CD4-positive, alpha-beta T cell treated with Interleukin-15 for 4 hours (primary cell): Measurements from ENCODE around the gene CFAP97D2.
A peak's percentile ranks its signal among the peaks of the same experiment; 100 is the strongest.
"Not testable (repeated sequence)": the region's sequence is repeated elsewhere in the genome, so short reads cannot be mapped to it uniquely, and the experiment has no call there.

Experiments
- DNase-seq: peaks from one replicate; pipeline ENCODE4 v3.0.0-alpha.2; 2020; ENCODE audit warnings: low spot score

The CFAP97D2 gene

DNA sequence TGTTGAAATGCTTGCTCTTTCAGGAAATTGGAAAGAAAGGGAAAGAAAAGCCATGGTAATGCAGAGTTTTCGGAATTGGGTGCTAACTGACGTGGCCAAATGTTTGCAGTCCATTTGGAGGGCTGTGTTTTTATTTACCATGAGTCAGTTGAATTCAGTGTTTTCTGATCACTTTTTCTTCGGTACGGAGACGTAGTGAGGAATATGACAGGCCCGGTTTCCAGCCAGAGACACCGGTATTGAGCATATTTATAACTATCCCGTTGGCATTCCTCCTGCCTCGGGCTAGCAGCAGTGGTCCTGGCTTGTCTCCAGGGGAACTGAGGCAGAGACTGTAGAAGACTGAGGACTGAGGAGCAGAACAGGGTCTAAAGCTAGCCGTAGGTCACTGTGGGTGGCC lies 56.6 kb downstream of the CFAP97D2 start:
- DNase-seq: no peak

- DNase-seq: no peak
These were observed 57.2 kb downstream of the CFAP97D2 start for GRCh38 chr13:114236227-114236626.

DNA sequence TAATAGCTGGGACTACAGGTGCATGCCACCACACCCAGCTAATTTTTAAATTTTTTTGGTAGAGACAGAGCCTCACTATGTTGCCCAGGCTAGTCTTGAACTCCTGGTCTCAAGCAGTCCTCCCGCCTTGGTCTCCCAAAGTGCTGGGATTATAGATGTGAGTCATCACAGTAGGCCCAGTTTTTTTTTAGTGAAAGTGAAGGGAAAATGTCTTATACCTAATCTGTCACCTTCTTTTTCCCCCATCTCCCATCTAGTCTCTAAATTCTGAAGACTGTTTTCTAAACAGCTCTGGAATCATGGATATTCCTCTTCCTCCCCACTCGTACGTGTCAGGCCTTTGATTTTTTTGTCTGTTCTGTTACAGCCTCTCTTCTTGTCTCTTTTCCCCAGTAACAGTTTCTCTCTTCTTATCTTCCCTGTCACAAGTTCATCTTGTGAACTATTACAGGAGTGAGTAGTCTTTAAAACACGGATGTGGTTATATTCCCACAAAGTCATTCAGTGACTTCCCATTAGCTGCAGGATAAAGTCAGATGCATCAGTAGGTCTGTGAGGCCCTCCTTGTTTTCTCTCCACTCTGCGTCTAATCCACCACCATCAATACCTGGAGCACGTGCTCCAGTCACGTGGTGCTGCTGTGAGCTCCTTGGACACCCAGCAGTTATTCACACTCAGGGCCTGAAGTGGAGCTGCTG lies 58.5 kb downstream of the CFAP97D2 start:
- no peak for DNase-seq

DNA sequence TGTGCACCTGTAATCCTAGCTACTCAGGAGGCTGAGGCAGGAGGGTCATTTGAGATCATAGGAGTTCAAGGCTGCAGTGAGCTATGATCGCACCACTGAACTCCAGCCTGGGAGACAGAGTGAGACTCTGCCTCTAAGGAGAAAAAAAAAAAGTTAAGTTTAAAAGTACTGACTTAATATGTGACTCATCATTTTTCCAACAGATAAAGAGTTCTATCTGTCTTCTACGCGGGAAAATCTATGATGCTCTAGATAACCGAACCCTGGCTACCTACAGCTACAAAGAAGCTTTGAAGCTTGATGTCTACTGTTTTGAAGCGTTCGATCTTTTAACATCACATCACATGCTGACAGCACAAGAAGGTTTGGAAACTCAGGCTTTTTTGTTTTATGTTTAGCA lies 62.9 kb downstream of the CFAP97D2 start:
- no peak for DNase-seq

DNA sequence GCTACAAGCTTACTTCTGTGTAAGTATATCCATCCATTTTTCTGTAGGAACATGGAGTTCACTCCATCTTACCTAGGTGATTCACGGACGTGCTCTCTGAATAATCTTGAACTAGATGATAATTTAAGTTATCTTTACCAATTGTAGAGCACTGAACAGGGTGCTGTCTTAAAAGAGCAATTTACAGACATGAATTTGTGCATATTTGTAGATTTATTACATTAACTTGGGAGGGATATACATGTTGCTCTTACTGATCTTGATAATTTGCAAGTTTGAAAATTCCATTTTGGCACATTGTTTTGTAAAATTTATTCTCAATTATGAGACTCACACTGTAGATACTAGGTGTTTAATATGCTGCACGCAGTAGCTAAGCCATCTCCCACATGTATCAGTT lies 64.9 kb downstream of the CFAP97D2 start:
- no peak for DNase-seq

GRCh38 chr13:114244637-114245036 lies 65.6 kb downstream of the CFAP97D2 start:
- no peak for DNase-seq

GRCh38 chr13:114248011-114248410 lies 69.0 kb downstream of the CFAP97D2 start:
- DNase-seq: no peak

GRCh38 chr13:114249077-114249476 lies 70.0 kb downstream of the CFAP97D2 start:
- DNase-seq: no peak

DNA sequence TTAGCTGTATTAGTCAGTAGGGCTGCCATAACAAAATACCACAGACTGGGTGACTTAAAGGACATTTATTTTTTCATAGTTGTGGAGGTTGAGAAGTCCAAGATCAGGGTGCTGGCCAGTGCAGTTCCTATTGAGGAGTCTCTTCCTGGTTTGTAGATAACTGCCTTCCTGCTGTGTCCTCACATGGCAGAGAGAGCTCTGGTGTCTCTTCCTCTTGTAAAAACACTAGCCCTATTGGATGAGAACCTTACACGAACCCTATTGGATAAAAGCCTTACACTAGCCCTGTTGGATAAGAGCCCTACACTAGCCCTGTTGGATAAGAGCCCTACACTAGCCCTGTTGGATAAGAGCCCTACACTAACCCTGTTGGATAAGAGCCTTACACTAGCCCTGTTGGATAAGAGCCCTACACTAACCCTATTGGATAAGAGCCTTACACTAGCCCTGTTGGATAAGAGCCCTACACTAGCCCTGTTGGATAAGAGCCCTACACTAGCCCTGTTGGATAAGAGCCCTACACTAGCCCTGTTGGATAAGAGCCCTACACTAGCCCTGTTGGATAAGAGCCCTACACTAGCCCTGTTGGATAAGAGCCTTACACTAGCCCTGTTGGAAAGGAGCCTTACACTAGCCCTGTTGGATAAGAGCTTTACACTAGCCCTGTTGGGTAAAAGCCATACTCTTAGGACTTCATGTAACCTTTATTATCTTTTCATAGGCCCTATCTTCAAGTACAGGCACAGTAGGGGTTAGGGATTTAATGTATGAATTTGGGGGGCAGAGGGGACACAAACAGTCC lies 72.8 kb downstream of the CFAP97D2 start:
- DNase-seq: not testable (repeated sequence)

GRCh38 chr13:114256547-114256946 lies 77.5 kb downstream of the CFAP97D2 start:
- DNase-seq: no peak

GRCh38 chr13:114257014-114257413 lies 78.0 kb downstream of the CFAP97D2 start:
- DNase-seq: no peak

DNA sequence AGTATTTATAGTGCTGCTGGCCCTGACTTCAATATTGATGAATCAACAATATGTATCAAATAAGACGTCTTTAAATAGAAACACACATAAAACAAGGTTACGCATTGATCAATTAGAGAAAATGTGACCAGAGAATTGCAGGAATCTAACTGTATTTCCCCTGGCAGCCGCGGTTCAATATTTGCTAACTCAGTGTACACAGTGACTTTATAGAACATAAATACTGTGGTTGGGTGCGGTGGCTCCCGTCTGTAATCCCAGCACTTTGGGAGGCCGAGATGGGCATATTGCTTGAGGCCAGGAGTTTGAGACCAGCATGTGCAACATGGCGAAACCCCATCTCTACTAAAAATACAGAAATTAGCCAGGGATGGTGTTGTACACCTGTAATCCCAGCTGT lies 79.5 kb downstream of the CFAP97D2 start:
- no peak for DNase-seq

DNA sequence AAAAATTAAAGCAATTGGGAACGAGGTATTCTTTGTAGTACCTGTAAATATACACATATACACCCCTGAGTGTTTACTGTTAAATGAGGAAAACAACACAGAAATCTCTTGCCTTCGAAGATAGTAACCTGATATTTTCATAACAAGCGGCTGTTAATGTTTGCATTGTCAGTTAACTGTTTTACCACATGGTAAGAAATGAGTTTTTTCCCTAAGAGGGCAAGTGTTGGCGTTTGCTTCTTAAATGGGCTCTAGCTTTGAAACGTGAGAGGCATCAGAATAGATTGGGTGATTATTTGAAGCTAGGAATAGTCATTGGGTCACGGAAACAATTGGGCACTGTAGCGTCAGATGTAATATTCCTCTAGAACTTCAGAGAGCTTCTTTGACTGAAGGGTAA lies 80.3 kb downstream of the CFAP97D2 start:
- DNase-seq: no peak

- no peak for DNase-seq
These were observed 80.9 kb downstream of the CFAP97D2 start for GRCh38 chr13:114259974-114260373.

DNA sequence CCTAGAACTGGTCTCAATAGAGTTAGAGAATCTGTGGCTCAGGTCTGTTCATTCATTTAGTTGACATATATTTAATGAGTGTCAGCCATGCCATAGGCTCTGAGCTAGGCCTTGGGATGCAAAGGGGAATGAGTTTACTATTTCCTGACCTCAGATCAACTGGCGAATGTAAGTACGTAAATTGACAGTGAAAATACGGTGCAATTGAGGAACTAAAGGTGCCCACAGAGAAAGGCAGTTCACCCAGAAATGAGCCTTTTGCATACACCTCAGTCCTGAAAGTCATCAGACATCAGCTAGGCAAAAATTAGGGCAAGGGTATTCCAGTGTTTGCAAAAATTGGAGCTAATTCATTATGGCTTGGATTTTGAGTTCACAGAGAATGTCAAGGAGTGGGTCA lies 81.8 kb downstream of the CFAP97D2 start:
- DNase-seq: no peak

- no peak for DNase-seq
These were observed 82.4 kb downstream of the CFAP97D2 start for GRCh38 chr13:114261328-114261965.

DNA sequence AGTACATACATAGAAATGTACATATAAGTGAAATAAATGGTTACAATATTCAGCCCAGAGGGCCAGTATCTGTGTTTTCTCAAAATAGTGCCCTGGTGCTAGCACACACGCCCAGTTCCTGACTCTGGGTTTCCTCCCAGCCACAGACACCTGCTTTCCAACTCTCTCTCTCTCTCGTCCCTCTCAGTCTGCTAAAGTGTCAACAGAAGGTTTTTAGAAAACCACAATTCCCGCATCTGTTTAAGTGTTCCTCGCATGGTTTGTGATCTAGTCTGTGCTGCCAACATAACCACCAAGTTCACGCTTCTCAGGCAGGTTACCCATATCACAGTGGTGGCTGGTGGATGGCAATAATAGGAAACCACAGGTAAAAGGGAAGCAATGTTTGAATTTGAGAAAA lies 84.5 kb downstream of the CFAP97D2 start:
- peak; percentile 30 for DNase-seq

- not testable (repeated sequence) for DNase-seq
These were observed 85.3 kb downstream of the CFAP97D2 start for GRCh38 chr13:114264313-114264712.

GRCh38 chr13:114264886-114265611 lies 86.0 kb downstream of the CFAP97D2 start:
- no peak for DNase-seq

DNA sequence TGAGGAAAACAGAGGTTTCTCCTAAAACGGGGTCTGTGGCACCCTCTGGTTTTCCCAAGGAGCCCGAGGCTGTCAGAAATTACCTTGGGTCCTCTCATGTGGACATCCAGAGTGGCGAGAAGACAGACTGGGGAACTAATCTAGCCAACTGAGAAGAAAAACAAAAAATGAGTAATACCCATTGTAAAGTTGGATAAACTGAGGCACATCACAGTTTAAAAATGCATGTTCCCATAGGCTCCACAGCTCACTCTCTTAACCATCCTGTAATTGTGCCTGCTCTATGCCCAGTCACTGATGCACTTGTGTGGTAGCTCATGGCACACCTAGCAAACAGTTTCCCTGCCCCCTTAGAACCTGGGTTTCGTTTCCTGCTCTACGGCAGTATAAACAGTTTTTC lies 87.2 kb downstream of the CFAP97D2 start:
- no peak for DNase-seq

DNA sequence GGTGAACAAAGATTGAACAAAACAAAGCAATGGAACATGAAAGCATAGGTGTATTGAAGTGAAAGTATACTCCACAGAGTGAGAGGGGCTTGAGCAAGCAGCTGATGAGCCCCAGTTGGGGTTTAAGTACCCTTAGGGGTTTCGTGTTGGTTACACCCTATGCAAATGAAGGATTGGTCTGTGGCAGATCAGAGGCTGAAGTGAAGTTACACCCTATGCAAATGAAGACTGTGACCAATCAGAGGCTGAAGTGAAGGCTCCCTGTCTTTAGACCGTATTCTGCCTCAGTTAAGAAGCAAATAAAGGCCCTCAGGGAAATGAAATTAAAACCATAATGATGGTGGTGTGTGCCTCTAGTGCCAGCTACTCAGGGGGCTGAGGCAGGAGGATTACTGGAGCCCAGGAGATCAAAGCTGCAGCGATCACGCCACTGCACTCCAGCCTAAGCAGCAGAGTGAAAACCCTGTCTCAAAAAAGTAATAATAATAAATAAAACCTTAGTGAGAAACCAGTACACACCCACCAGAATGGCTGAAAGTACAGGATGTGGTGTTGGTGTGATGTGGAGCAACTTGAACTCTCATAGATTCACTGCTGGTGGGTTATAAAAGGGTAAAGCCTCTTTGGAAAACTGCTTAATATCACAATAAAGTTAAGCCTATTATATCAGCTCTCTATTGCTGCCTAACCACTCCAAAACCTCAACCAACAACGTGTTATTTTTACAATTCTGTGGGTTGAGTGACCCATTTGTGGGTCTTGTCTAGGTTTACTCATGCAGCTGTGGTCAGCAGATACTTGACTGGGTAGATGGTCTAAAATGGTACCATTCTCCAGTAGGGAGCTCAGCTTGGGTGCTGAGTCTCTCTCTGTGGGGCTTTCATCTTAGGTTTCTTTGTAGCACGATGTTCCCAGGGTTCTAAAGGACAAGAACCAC lies 89.6 kb downstream of the CFAP97D2 start:
- DNase-seq: peak; percentile 24
